MCF 10A (cell line): ENCODE data around the gene CDK5RAP3. TPM values are rescaled to one million over a fixed set of nuclear protein-coding genes. Genes with fewer than 3 reads are reported as not detected.

Source experiments
- BruUV-seq: library from RNA; stranded (reverse); fragments of 400-500 nt; replicated peaks from 2 replicates; lab custom pipeline; 2021; lab: Mats Ljungman, UMichigan
- CTCF ChIA-PET: fragments of 300-600 bp; sonication (Branson Sonifier 250); formaldehyde crosslinking; extraction: SDS; loops from one replicate; lab custom pipeline; 2021; ENCODE audit warnings: antibody characterized with exemption, inconsistent platforms; lab: Yijun Ruan, JAX
- POLR2A ChIA-PET: fragments of 300-600, 350-650 bp; sonication (Branson Sonifier 250); formaldehyde crosslinking; extraction: SDS; loops from one replicate; lab custom pipeline; 2020; ENCODE audit warnings: antibody characterized with exemption, inconsistent platforms; lab: Yijun Ruan, JAX
- DNase-seq: peaks from one replicate; pipeline ENCODE4 v3.0.0-alpha.2; 2018; ENCODE audit not compliant: unreplicated experiment
- H3K27ac Mint-ChIP-seq: one replicate; pipeline ENCODE4 v1.8.0; 2022; ENCODE audit warnings: mild to moderate bottlenecking, low read depth, mixed read lengths; ENCODE audit not compliant: unreplicated experiment
- H3K27me3 Mint-ChIP-seq: one replicate; pipeline ENCODE4 v1.8.0; 2022; ENCODE audit warnings: mixed read lengths; ENCODE audit not compliant: insufficient read depth, unreplicated experiment
- H3K36me3 Mint-ChIP-seq: one replicate; pipeline ENCODE4 v1.8.0; 2022; ENCODE audit warnings: mild to moderate bottlenecking, moderate library complexity, mixed read lengths; ENCODE audit not compliant: insufficient read depth, unreplicated experiment
- H3K4me1 Mint-ChIP-seq: one replicate; pipeline ENCODE4 v1.8.0; 2022; ENCODE audit warnings: mixed read lengths; ENCODE audit not compliant: insufficient read depth, unreplicated experiment
- H3K4me3 Mint-ChIP-seq: one replicate; pipeline ENCODE4 v1.8.0; 2022; ENCODE audit warnings: mild to moderate bottlenecking, moderate library complexity, mixed read lengths; ENCODE audit not compliant: unreplicated experiment
- H3K9me3 Mint-ChIP-seq: one replicate; pipeline ENCODE4 v1.8.0; 2022; ENCODE audit warnings: mixed read lengths; ENCODE audit not compliant: unreplicated experiment
- intact Hi-C: fragments of 100-400 bp; cut with micrococcal nuclease; formaldehyde crosslinking; loops from 2 replicates; pipeline ENCODE4 v1.14.1; 2022
- total RNA-seq: library from RNA; stranded (reverse); gene quantifications from 2 replicates; pipeline ENCODE4 v1.2.3, GENCODE V29; 2022
- TF ChIP-seq, protein P1 (sequence below): fragments of 200-600 bp; IDR thresholded peaks from one replicate; pipeline ENCODE4 v1.8.0; 2022; ENCODE audit warnings: antibody characterized with exemption, mild to moderate bottlenecking; ENCODE audit not compliant: unreplicated experiment

The CDK5RAP3 gene
- total RNA-seq, 1 experiment from 2014 or later = 132 TPM

GRCh38 chr17:47980541-47980940 is 9.6 kb downstream of the CDK5RAP3 start:
- CTCF ChIA-PET = interaction anchor here (1.5 to 1.7 kb wide), 2 partner anchors 8 to 24 kb away, joined by 3 to 6 read pairs; no protein-coding TSS in a partner anchor

DNA sequence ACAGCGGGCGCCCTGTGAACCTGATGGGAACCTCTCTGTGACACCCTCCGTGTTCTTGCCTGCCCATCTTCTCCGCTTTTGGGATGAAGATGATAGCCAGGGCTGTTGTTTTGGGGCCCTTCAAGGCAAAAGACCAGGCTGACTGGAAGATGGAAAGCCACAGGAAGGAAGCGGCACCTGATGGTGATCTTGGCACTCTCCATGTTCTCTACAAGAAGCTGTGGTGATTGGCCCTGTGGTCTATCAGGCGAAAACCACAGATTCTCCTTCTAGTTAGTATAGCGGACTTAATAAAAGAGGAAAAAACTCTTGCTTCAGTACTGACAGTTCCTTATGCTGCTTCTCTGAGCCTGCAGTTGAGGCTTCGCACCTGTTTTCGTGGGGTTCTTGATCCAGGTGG is 10.5 kb downstream of the CDK5RAP3 start:
- peaks cover 62% of the 10 kb centered on the region for H3K36me3 Mint-ChIP-seq
- ChIA-PET POLR2A (interaction anchor here (0.6 kb wide), 1 partner anchor 140 kb away, joined by 4 read pairs; the partner anchor contains the start of gene SCRN2), CTCF (interaction anchor here (1.3 to 1.7 kb wide), 3 partner anchors 9 to 23 kb away, joined by 3 to 6 read pairs (median 3); partner anchors contain the start of gene CDK5RAP3)
- BruUV-seq = TSS peak; percentile 87
- H3K27me3 Mint-ChIP-seq = no peaks in the 10 kb centered on the region
- no peaks in the 10 kb centered on the region for H3K4me1 Mint-ChIP-seq
- no peaks in the 10 kb centered on the region for H3K9me3 Mint-ChIP-seq
- intact Hi-C loops = no loop called here
- no peak for DNase-seq
- H3K4me3 Mint-ChIP-seq = no peak overlapping the region
- TF ChIP-seq, protein P1, sequence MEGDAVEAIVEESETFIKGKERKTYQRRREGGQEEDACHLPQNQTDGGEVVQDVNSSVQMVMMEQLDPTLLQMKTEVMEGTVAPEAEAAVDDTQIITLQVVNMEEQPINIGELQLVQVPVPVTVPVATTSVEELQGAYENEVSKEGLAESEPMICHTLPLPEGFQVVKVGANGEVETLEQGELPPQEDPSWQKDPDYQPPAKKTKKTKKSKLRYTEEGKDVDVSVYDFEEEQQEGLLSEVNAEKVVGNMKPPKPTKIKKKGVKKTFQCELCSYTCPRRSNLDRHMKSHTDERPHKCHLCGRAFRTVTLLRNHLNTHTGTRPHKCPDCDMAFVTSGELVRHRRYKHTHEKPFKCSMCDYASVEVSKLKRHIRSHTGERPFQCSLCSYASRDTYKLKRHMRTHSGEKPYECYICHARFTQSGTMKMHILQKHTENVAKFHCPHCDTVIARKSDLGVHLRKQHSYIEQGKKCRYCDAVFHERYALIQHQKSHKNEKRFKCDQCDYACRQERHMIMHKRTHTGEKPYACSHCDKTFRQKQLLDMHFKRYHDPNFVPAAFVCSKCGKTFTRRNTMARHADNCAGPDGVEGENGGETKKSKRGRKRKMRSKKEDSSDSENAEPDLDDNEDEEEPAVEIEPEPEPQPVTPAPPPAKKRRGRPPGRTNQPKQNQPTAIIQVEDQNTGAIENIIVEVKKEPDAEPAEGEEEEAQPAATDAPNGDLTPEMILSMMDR = no peak
- H3K27ac Mint-ChIP-seq = no peak overlapping the region

More at GRCh38 chr17:47980541-47980940, 9.6 kb downstream of the CDK5RAP3 start:
- H3K9me3 Mint-ChIP-seq = no peaks in the 10 kb centered on the region
- H3K27ac Mint-ChIP-seq = no peak overlapping the region
- BruUV-seq = no TSS peak
- H3K27me3 Mint-ChIP-seq = no peaks in the 10 kb centered on the region
- H3K4me1 Mint-ChIP-seq = no peaks in the 10 kb centered on the region
- DNase-seq = no peak
- intact Hi-C loops = no loop called here
- POLR2A ChIA-PET = interaction anchor here (0.7 to 1.1 kb wide), 3 partner anchors 23 to 37 kb away, joined by 3 read pairs; no protein-coding TSS in a partner anchor
- TF ChIP-seq, protein P1 = no peak
- H3K36me3 Mint-ChIP-seq = peaks cover 69% of the 10 kb centered on the region
- no peak overlapping the region for H3K4me3 Mint-ChIP-seq

GRCh38 chr17:47982091-47982617 is 11.2 kb downstream of the CDK5RAP3 start:
- ChIA-PET POLR2A (no interaction called here), CTCF (interaction anchor here (1.3 to 1.7 kb wide), 2 partner anchors 10 to 11 kb away, joined by 3 to 6 read pairs; partner anchors contain the start of gene CDK5RAP3)
- Mint-ChIP-seq H3K27me3 (no peaks in the 10 kb centered on the region), H3K27ac (no peak overlapping the region), H3K9me3 (no peaks in the 10 kb centered on the region), H3K4me1 (no peaks in the 10 kb centered on the region), H3K4me3 (no peak overlapping the region), H3K36me3 (peaks cover 55% of the 10 kb centered on the region)
- intact Hi-C loops = no loop called here
- BruUV-seq = no TSS peak
- TF ChIP-seq, protein P1 = no peak
- no peak for DNase-seq

DNA sequence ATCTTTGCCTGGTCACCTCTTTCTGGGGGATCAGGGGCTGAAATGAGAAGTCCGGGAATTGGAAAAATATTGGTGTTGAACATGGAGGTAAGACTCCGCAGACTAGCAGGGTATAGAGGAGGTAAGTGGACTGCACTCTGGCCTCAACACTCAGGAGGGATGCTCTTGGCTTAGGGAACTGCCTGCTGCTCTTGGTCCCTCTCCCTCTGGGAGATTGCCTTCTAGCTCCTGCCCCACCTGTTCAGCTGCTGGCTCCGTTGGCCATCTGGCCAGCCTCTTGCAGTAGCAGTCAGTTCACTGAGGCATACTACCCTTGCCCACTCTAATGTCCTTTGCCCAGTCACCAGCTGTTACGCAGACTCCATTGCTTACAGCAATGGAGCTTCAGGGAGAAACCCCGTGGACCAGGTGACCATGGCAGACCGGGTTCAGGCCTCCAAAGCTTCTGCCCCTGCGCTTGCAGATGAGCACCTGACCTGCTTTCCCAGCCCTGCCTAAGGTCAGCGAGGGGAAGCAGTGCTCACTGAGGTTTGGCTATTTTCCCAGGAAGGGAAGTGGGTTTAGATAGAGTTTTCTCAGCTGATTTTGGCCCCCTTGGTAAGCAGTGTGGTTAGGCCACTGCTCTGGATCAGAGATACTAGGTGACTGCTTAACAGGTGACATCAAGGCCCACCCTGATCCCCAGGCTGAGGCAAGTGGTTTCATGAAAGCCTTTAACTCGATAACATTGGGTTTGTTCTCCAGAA is 11.9 kb downstream of the CDK5RAP3 start:
- Mint-ChIP-seq H3K9me3 (no peaks in the 10 kb centered on the region), H3K27ac (no peak overlapping the region), H3K27me3 (no peaks in the 10 kb centered on the region), H3K4me3 (no peak overlapping the region), H3K4me1 (no peaks in the 10 kb centered on the region), H3K36me3 (peaks cover 49% of the 10 kb centered on the region)
- intact Hi-C loops = no loop called here
- ChIA-PET POLR2A (interaction anchor here (0.6 kb wide), 1 partner anchor 9 kb away, joined by 3 read pairs; no protein-coding TSS in a partner anchor), CTCF (interaction anchor here (0.8 to 1.1 kb wide), 2 partner anchors 31 to 34 kb away, joined by 3 to 5 read pairs; no protein-coding TSS in a partner anchor)
- TF ChIP-seq, protein P1 = no peak
- BruUV-seq = no TSS peak
- DNase-seq = no peak
